NT2/D1 (cell line): ENCODE data around the gene SQSTM1.

ENCODE experiments used
- SUZ12 ChIP-seq: IDR thresholded peaks from 2 replicates; pipeline ENCODE4 v1.6.1; 2011; ENCODE audit not compliant: insufficient read length, insufficient read depth; ENCODE audit errors: extremely low read depth
- YY1 ChIP-seq: IDR thresholded peaks from 2 replicates; pipeline ENCODE4 v1.6.1; 2011; ENCODE audit not compliant: insufficient read length, insufficient read depth
- ZNF274 ChIP-seq: IDR thresholded peaks from 2 replicates; pipeline ENCODE4 v1.6.1; 2011; ENCODE audit warnings: mild to moderate bottlenecking, low read depth, low read length

DNA sequence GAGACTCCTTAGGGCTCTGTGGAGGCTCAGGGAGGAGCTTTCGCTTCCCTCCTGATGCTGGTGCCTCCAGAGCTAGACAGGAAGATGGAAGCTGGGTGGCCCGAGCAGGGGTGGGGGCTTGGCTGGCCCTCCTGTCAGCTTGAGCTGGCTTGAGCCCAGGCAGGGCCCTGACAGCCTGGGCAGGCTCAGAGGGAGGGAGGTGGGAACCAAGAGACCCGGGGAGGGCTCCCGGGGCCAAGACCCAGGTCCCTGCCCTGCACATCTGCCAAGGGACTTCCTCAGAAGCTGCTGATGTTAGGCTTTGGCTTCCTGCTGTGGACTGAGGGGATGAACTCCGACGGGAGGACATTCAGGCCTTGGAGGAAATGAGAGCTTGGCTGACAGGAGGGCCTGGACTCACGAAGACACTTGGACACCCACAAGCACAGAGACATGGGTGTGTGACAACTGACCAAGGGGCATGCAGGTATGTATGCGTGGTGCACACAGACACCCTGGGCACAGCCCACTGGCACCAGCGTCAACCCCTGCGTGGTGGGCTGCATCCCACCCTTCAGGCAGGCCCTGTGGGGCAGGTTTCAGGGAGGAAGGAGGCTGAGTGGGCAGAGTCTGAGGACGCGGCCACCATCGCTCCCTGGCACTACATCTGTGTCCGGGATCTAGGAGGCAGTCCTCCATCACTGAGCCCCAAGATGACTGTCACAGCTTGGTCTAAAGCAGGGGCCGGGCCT lies 28.7 kb upstream of the SQSTM1 start:
- no peak for TF ChIP-seq ZNF274
- TF ChIP-seq YY1 = no peak
- TF ChIP-seq SUZ12 = no peak
